ENCODE results near the gene ZFYVE28. TPM values are rescaled to one million over a fixed set of nuclear protein-coding genes. Genes with fewer than 3 reads are reported as not detected.
A peak's percentile ranks its signal among the peaks of the same experiment; 100 is the strongest.
"Not testable (repeated sequence)": the region's sequence is repeated elsewhere in the genome, so short reads cannot be mapped to it uniquely, and the experiment has no call there.

The ZFYVE28 gene
- total and polyA plus RNA-seq, 2 donors from 2014 or later = 8.0 to 18.9 TPM

- Histone ChIP-seq H3K9me3 (ENCODE audit: control insufficient read depth in 2 of 3, insufficient read depth in 1 of 3, low read length in 3 of 3) (no peaks in the 10 kb centered on the region), H3K27ac (ENCODE audit: low read depth in 2 of 2, low read length in 2 of 2) (no peak overlapping the region), H3K4me3 (ENCODE audit: low read length in 3 of 3) (no peak overlapping the region), H3K36me3 (ENCODE audit: control insufficient read depth in 2 of 3, insufficient read depth in 3 of 3, low read length in 3 of 3) (no peaks in the 10 kb centered on the region), H3K27me3 (ENCODE audit: control insufficient read depth, insufficient read depth, low read length) (no peaks in the 10 kb centered on the region), H3K4me1 (ENCODE audit: control insufficient read depth in 2 of 3, insufficient read depth in 2 of 3, low read depth in 1 of 3, low read length in 3 of 3) (peaks cover 0 to 2% (median 0%) of the 10 kb centered on the region in 3 donors), H3K9ac (ENCODE audit: low read length in 3 of 3) (no peak overlapping the region)
- intact Hi-C loops (cut with DNase I) = no loop called here
- DNase-seq = peak in 1 of 5 donors; percentile 73
- no peak for FAIRE-seq
- no peak for TF ChIP-seq CTCF (IDR thresholded peaks at IDR 0.05; ENCODE audit: borderline replicate concordance, extremely low read depth, insufficient read depth)
Measured at GRCh38 chr4:2433609-2434350, 15.3 kb upstream of the ZFYVE28 start.

GRCh38 chr4:2432991-2433530 is 14.6 kb upstream of the ZFYVE28 start:
- Histone ChIP-seq H3K27me3 (ENCODE audit: control insufficient read depth, insufficient read depth, low read length) (no peaks in the 10 kb centered on the region), H3K4me3 (ENCODE audit: low read length in 3 of 3) (no peak overlapping the region), H3K4me1 (ENCODE audit: control insufficient read depth in 2 of 3, insufficient read depth in 2 of 3, low read depth in 1 of 3, low read length in 3 of 3) (peaks cover 0 to 2% (median 0%) of the 10 kb centered on the region in 3 donors), H3K9me3 (ENCODE audit: control insufficient read depth in 2 of 3, insufficient read depth in 1 of 3, low read length in 3 of 3) (no peaks in the 10 kb centered on the region), H3K36me3 (ENCODE audit: control insufficient read depth in 2 of 3, insufficient read depth in 3 of 3, low read length in 3 of 3) (no peaks in the 10 kb centered on the region), H3K9ac (ENCODE audit: low read length in 3 of 3) (no peak overlapping the region), H3K27ac (ENCODE audit: low read depth in 2 of 2, low read length in 2 of 2) (no peak overlapping the region)
- FAIRE-seq (no peak), DNase-seq (peak in 2 of 5 donors; percentile 39 to 87)
- no peak for TF ChIP-seq CTCF (IDR thresholded peaks at IDR 0.05; ENCODE audit: borderline replicate concordance, extremely low read depth, insufficient read depth)
- intact Hi-C loops (cut with DNase I) = no loop called here

GRCh38 chr4:2432004-2432403 is 13.6 kb upstream of the ZFYVE28 start:
- H3K4me1 ChIP-seq (ENCODE audit: control insufficient read depth in 2 of 3, insufficient read depth in 2 of 3, low read depth in 1 of 3, low read length in 3 of 3) = peaks cover 0 to 2% (median 0%) of the 10 kb centered on the region in 3 donors
- FAIRE-seq = no peak
- TF ChIP-seq CTCF (IDR thresholded peaks at IDR 0.05; ENCODE audit: borderline replicate concordance, extremely low read depth, insufficient read depth) = no peak
- no peak for DNase-seq
- H3K9ac ChIP-seq (ENCODE audit: low read length in 3 of 3) = no peak overlapping the region
- no peak overlapping the region for H3K27ac ChIP-seq (ENCODE audit: low read depth in 2 of 2, low read length in 2 of 2)
- no peaks in the 10 kb centered on the region for H3K36me3 ChIP-seq (ENCODE audit: control insufficient read depth in 2 of 3, insufficient read depth in 3 of 3, low read length in 3 of 3)
- H3K27me3 ChIP-seq (ENCODE audit: control insufficient read depth, insufficient read depth, low read length) = no peaks in the 10 kb centered on the region
- intact Hi-C loops (cut with DNase I) = no loop called here
- H3K9me3 ChIP-seq (ENCODE audit: control insufficient read depth in 2 of 3, insufficient read depth in 1 of 3, low read length in 3 of 3) = no peaks in the 10 kb centered on the region
- H3K4me3 ChIP-seq (ENCODE audit: low read length in 3 of 3) = no peak overlapping the region

- intact Hi-C loops (cut with DNase I); H3K9ac ChIP-seq (ENCODE audit: low read length in 3 of 3); FAIRE-seq; H3K27me3 ChIP-seq (ENCODE audit: control insufficient read depth, insufficient read depth, low read length); DNase-seq; H3K4me1 ChIP-seq (ENCODE audit: control insufficient read depth in 2 of 3, insufficient read depth in 2 of 3, low read depth in 1 of 3, low read length in 3 of 3); H3K4me3 ChIP-seq (ENCODE audit: low read length in 3 of 3); H3K9me3 ChIP-seq (ENCODE audit: control insufficient read depth in 2 of 3, insufficient read depth in 1 of 3, low read length in 3 of 3); H3K36me3 ChIP-seq (ENCODE audit: control insufficient read depth in 2 of 3, insufficient read depth in 3 of 3, low read length in 3 of 3): not testable (repeated sequence)
- peak overlapping the region in 1 of 2 donors; percentile 33 for H3K27ac ChIP-seq (ENCODE audit: low read depth in 2 of 2, low read length in 2 of 2)
Measured at GRCh38 chr4:2429945-2430757, 11.7 kb upstream of the ZFYVE28 start.
